ENCODE results near the gene CNOT6. TPM values are rescaled to one million over a fixed set of nuclear protein-coding genes. Genes with fewer than 3 reads are reported as not detected.
A peak's percentile ranks its signal among the peaks of the same experiment; 100 is the strongest.

Gene CNOT6
- total and polyA plus RNA-seq, 4 donors = 19.4 to 34.4 (median 28.5) TPM

- Histone ChIP-seq H3K4me3 (ENCODE audit: low read depth, low read length) (no peak overlapping the region), H3K27ac (ENCODE audit: low read depth, low read length) (no peak overlapping the region), H3K36me3 (ENCODE audit: control insufficient read depth, insufficient read depth, low read length) (peaks cover 14% of the 10 kb centered on the region), H3K9me3 (ENCODE audit: control insufficient read depth, insufficient read depth, low read length) (no peaks in the 10 kb centered on the region), H3K4me1 (ENCODE audit: control insufficient read depth, insufficient read depth, low read length) (no peaks in the 10 kb centered on the region), H3K27me3 (ENCODE audit: control insufficient read depth, insufficient read depth, low read length) (no peaks in the 10 kb centered on the region)
- no peak for DNase-seq (ENCODE audit: low read depth in 4 of 6, low spot score in 6 of 6)
- WGBS (ENCODE audit: insufficient coverage) = no CpG with 5 or more reads among the region's 3 CpGs
Measured at GRCh38 chr5:180548563-180548962, 54.4 kb downstream of the CNOT6 start.

DNA sequence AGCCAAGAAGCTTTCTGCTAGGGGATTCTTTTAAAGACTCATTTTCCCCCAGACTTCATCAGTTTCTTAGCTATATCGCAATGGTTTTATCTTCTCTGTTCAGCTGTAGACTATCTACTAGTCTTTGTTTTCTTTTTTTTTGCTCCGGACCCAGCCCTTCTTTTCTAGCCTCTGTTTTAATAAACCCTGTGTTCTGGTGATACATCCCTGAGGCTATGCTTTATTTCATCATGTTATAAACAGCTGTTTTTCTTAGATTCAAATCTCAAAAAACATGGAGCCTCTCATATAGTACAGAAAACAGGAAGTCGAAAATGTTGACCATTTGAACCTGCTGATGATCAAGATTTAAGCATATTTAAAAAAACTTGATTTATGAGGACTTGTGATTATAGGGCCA lies 59.4 kb downstream of the CNOT6 start:
- Histone ChIP-seq H3K4me3 (ENCODE audit: low read depth, low read length) (no peak overlapping the region), H3K27ac (ENCODE audit: low read depth, low read length) (no peak overlapping the region), H3K9me3 (ENCODE audit: control insufficient read depth, insufficient read depth, low read length) (no peaks in the 10 kb centered on the region), H3K36me3 (ENCODE audit: control insufficient read depth, insufficient read depth, low read length) (peaks cover 22% of the 10 kb centered on the region), H3K4me1 (ENCODE audit: control insufficient read depth, insufficient read depth, low read length) (no peaks in the 10 kb centered on the region), H3K27me3 (ENCODE audit: control insufficient read depth, insufficient read depth, low read length) (no peaks in the 10 kb centered on the region)
- no peak for DNase-seq (ENCODE audit: low read depth in 4 of 6, low spot score in 6 of 6)
- WGBS (ENCODE audit: insufficient coverage) = 88% methylated on average over 1 of the region's 3 CpGs

DNA sequence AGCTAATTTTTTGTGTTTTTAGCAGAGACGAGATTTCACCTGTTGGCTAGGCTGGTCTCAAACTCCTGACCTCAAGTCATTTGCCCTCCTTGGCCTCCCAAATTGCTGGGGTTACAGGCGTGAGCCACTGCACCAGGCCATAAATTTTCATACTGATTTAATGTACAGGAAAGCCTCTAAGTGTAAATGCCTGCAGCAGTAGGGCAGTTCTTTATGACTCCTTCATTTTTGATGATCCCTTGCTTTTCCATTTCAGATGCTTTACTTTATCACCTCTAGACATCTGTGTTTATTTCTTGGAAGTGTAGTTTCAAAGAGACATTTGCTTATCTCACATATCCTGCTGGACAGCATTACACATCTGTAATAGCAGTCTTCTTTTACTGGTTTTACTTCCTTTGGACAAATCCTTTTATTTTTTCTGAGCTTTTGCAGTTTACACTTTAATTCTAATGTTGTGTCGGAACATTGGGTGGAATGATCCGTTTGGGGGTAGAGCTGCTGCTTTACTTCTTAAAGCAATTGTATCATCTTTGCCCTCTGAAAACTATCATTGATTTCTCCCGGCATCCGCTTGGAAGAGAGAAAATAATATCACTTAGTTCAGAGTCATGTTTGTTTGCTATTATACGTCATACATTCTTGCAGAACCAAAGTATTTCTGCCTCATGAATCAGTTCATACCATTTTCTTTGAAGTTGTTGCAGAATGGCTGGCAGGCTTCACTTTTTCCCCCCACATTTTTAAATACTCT lies 61.2 kb downstream of the CNOT6 start:
- Histone ChIP-seq H3K9me3 (ENCODE audit: control insufficient read depth, insufficient read depth, low read length) (no peaks in the 10 kb centered on the region), H3K27ac (ENCODE audit: low read depth, low read length) (no peak overlapping the region), H3K27me3 (ENCODE audit: control insufficient read depth, insufficient read depth, low read length) (no peaks in the 10 kb centered on the region), H3K4me3 (ENCODE audit: low read depth, low read length) (no peak overlapping the region), H3K36me3 (ENCODE audit: control insufficient read depth, insufficient read depth, low read length) (peaks cover 17% of the 10 kb centered on the region), H3K4me1 (ENCODE audit: control insufficient read depth, insufficient read depth, low read length) (no peaks in the 10 kb centered on the region)
- WGBS (ENCODE audit: insufficient coverage) = 100% methylated on average over 1 of the region's 7 CpGs
- no peak for DNase-seq (ENCODE audit: low read depth in 4 of 6, low spot score in 6 of 6)

DNA sequence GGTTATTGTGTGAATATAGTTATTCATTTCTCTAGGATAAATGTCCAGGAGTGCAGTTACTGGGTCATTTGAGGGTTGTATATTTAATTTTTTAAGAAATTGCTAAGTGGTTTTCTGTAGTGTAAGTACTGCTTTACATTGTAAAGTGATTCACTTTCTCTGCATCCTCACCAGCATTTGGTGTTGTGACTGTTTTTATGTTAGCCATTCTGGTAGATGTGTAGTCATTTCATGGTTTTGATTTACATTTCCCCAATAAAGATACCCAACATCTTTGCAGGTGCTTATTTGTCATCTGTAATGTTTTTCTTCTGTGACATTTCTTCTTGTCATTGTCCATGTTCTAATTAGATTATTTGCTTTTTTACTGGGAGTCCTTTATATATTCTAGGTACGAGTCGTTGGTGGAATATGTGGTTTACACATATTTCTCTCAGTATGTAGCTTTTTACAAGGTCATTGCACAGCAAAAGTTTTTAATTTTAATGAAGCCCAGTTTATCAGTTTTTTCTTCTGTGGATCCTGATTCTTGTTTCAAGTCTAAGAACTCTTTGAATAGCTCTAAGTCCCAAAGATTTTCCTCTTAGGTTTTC lies 63.1 kb downstream of the CNOT6 start:
- DNase-seq (ENCODE audit: low read depth in 4 of 6, low spot score in 6 of 6) = no peak
- H3K27me3 ChIP-seq (ENCODE audit: control insufficient read depth, insufficient read depth, low read length) = no peaks in the 10 kb centered on the region
- H3K27ac ChIP-seq (ENCODE audit: low read depth, low read length) = no peak overlapping the region
- no CpG with 5 or more reads among the region's 2 CpGs for WGBS (ENCODE audit: insufficient coverage)
- H3K9me3 ChIP-seq (ENCODE audit: control insufficient read depth, insufficient read depth, low read length) = no peaks in the 10 kb centered on the region
- no peaks in the 10 kb centered on the region for H3K4me1 ChIP-seq (ENCODE audit: control insufficient read depth, insufficient read depth, low read length)
- H3K4me3 ChIP-seq (ENCODE audit: low read depth, low read length) = no peak overlapping the region
- H3K36me3 ChIP-seq (ENCODE audit: control insufficient read depth, insufficient read depth, low read length) = peaks cover 17% of the 10 kb centered on the region

DNA sequence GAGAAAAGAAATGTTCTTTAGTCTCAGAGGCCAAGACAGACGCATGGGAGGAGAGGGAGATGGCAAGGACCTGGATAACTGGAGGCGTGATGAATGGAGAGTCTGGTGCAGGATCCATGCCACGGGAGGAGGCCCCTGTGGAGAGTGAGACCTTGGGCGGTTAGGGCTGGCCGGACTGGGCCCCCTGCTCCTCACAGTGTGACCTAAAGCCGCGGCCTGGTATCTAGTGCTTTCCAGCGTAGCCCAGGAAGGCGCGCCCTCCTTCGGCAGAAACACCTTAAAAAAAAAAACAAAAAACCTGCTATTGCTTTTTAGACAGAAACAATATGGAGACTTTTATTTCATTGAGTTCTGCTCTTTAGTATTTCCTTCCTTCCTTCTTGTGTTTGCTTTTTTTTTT lies 64.1 kb downstream of the CNOT6 start:
- DNase-seq (ENCODE audit: low read depth in 4 of 6, low spot score in 6 of 6) = no peak
- whole genome bisulfite sequencing (ENCODE audit: insufficient coverage) = 92% methylated on average over 7 of the region's 11 CpGs
- Histone ChIP-seq H3K36me3 (ENCODE audit: control insufficient read depth, insufficient read depth, low read length) (peaks cover 19% of the 10 kb centered on the region), H3K9me3 (ENCODE audit: control insufficient read depth, insufficient read depth, low read length) (no peaks in the 10 kb centered on the region), H3K4me3 (ENCODE audit: low read depth, low read length) (no peak overlapping the region), H3K27ac (ENCODE audit: low read depth, low read length) (no peak overlapping the region), H3K4me1 (ENCODE audit: control insufficient read depth, insufficient read depth, low read length) (no peaks in the 10 kb centered on the region), H3K27me3 (ENCODE audit: control insufficient read depth, insufficient read depth, low read length) (no peaks in the 10 kb centered on the region)

- H3K4me3 ChIP-seq (ENCODE audit: low read depth, low read length) = no peak overlapping the region
- no peaks in the 10 kb centered on the region for H3K27me3 ChIP-seq (ENCODE audit: control insufficient read depth, insufficient read depth, low read length)
- WGBS (ENCODE audit: insufficient coverage) = no CpG with 5 or more reads among the region's 3 CpGs
- no peak overlapping the region for H3K27ac ChIP-seq (ENCODE audit: low read depth, low read length)
- no peaks in the 10 kb centered on the region for H3K9me3 ChIP-seq (ENCODE audit: control insufficient read depth, insufficient read depth, low read length)
- DNase-seq (ENCODE audit: low read depth in 4 of 6, low spot score in 6 of 6) = no peak
- H3K4me1 ChIP-seq (ENCODE audit: control insufficient read depth, insufficient read depth, low read length) = no peaks in the 10 kb centered on the region
- H3K36me3 ChIP-seq (ENCODE audit: control insufficient read depth, insufficient read depth, low read length) = peaks cover 14% of the 10 kb centered on the region
Measured at GRCh38 chr5:180563994-180564393, 69.8 kb downstream of the CNOT6 start.

- 69% methylated on average over 4 of the region's 8 CpGs for WGBS (ENCODE audit: insufficient coverage)
- peaks cover 20% of the 10 kb centered on the region for H3K36me3 ChIP-seq (ENCODE audit: control insufficient read depth, insufficient read depth, low read length)
- H3K4me1 ChIP-seq (ENCODE audit: control insufficient read depth, insufficient read depth, low read length) = no peaks in the 10 kb centered on the region
- H3K27ac ChIP-seq (ENCODE audit: low read depth, low read length) = no peak overlapping the region
- H3K4me3 ChIP-seq (ENCODE audit: low read depth, low read length) = no peak overlapping the region
- no peaks in the 10 kb centered on the region for H3K9me3 ChIP-seq (ENCODE audit: control insufficient read depth, insufficient read depth, low read length)
- no peaks in the 10 kb centered on the region for H3K27me3 ChIP-seq (ENCODE audit: control insufficient read depth, insufficient read depth, low read length)
- no peak for DNase-seq (ENCODE audit: low read depth in 4 of 6, low spot score in 6 of 6)
Measured at GRCh38 chr5:180568914-180569313, 74.7 kb downstream of the CNOT6 start.

DNA sequence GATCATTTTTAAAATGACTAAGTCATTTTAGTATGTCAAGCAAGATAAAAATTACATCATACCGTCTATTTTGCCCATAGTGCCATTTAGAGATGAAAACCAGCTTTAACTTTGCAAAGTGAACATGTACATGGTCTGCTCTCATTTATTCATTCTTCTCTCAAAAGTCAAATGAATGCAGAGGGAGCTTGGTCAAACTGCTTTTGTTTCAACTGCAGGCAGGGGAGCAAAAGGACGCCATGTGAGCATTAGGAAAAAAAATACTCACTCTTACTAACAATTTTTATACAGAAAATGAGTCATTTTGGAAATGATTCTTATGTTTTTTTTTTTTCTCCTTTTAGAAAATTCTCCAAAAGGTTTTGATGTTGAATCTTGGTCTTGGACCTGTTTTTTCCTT lies 81.4 kb downstream of the CNOT6 start:
- peaks cover 18% of the 10 kb centered on the region for H3K36me3 ChIP-seq (ENCODE audit: control insufficient read depth, insufficient read depth, low read length)
- no peaks in the 10 kb centered on the region for H3K4me1 ChIP-seq (ENCODE audit: control insufficient read depth, insufficient read depth, low read length)
- no peaks in the 10 kb centered on the region for H3K9me3 ChIP-seq (ENCODE audit: control insufficient read depth, insufficient read depth, low read length)
- no CpG with 5 or more reads among the region's 2 CpGs for WGBS (ENCODE audit: insufficient coverage)
- no peak overlapping the region for H3K27ac ChIP-seq (ENCODE audit: low read depth, low read length)
- no peak for DNase-seq (ENCODE audit: low read depth in 4 of 6, low spot score in 6 of 6)
- H3K27me3 ChIP-seq (ENCODE audit: control insufficient read depth, insufficient read depth, low read length) = no peaks in the 10 kb centered on the region
- no peak overlapping the region for H3K4me3 ChIP-seq (ENCODE audit: low read depth, low read length)

GRCh38 chr5:180580681-180581080 lies 86.5 kb downstream of the CNOT6 start:
- Histone ChIP-seq H3K4me1 (ENCODE audit: control insufficient read depth, insufficient read depth, low read length) (no peaks in the 10 kb centered on the region), H3K4me3 (ENCODE audit: low read depth, low read length) (no peak overlapping the region), H3K36me3 (ENCODE audit: control insufficient read depth, insufficient read depth, low read length) (peaks cover 3% of the 10 kb centered on the region), H3K27me3 (ENCODE audit: control insufficient read depth, insufficient read depth, low read length) (no peaks in the 10 kb centered on the region), H3K27ac (ENCODE audit: low read depth, low read length) (no peak overlapping the region), H3K9me3 (ENCODE audit: control insufficient read depth, insufficient read depth, low read length) (peaks cover 3% of the 10 kb centered on the region)
- WGBS (ENCODE audit: insufficient coverage) = 90% methylated on average over 2 of the region's 6 CpGs
- DNase-seq (ENCODE audit: low read depth in 4 of 6, low spot score in 6 of 6) = peak in 1 of 6 donors; percentile 26

GRCh38 chr5:180583738-180584137 lies 89.6 kb downstream of the CNOT6 start:
- peaks cover 3% of the 10 kb centered on the region for H3K36me3 ChIP-seq (ENCODE audit: control insufficient read depth, insufficient read depth, low read length)
- DNase-seq (ENCODE audit: low read depth in 4 of 6, low spot score in 6 of 6) = no peak
- no CpG with 5 or more reads among the region's 2 CpGs for WGBS (ENCODE audit: insufficient coverage)
- no peak overlapping the region for H3K4me3 ChIP-seq (ENCODE audit: low read depth, low read length)
- peaks cover 3% of the 10 kb centered on the region for H3K9me3 ChIP-seq (ENCODE audit: control insufficient read depth, insufficient read depth, low read length)
- H3K27me3 ChIP-seq (ENCODE audit: control insufficient read depth, insufficient read depth, low read length) = no peaks in the 10 kb centered on the region
- H3K27ac ChIP-seq (ENCODE audit: low read depth, low read length) = no peak overlapping the region
- no peaks in the 10 kb centered on the region for H3K4me1 ChIP-seq (ENCODE audit: control insufficient read depth, insufficient read depth, low read length)
